Measurements from ENCODE around the gene ARHGAP22.
A peak's percentile ranks its signal among the peaks of the same experiment; 100 is the strongest.

Gene ARHGAP22

DNA sequence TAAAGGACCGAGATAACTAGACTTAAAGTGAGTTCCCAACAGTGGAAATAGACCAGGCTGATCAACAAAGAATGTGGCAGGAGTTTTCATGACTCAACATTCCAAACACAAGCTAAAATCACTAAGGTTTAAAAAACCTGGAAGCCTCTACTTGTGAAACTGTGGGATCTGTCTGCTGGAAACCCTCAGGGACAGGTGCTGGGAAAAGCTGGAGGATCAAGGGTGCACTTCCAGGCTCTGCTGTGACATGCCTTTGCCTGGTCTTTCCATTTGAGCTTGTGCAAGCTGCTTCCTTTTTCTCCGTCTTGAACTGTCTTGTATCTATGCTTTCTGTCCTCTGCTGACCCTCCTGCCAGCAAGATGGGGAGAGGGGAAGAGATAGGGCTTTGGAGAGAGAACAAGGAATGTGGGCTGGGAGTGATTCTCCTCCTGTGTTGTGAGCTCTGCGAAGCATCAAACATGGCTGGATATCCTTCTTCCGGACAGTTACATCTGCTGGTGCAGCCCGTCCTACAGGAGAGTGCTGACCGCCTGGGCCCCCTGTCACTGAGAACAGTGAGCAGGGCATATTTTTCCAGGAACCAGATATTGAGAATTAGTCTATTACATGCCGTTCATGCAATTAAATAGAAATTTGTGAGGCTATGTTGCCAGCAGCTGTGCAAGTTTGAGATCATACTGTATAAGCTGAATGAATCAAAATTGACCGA, 25.5 kb downstream of the ARHGAP22 start:
- DNase-seq: peak; percentile 54

DNA sequence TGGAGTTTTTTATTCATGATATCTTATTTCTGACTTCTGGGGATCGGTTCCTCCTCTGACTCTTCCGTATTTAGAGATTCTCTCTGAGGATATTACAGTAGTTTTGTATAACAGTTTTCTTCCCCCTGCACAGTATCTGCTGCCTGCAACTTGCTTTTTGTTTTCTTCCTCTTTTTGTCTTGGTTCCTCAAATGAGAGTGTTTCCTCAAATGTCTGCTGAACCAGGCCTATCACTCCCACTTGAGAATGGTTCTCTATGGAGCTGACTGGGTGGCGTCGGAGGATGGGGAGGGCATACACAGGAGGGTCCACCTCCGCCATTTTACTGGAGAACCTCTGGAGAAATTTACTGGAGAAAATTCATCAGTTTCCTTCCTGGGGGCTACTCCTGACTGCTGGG, 27.7 kb downstream of the ARHGAP22 start:
- DNase-seq: no peak

DNA sequence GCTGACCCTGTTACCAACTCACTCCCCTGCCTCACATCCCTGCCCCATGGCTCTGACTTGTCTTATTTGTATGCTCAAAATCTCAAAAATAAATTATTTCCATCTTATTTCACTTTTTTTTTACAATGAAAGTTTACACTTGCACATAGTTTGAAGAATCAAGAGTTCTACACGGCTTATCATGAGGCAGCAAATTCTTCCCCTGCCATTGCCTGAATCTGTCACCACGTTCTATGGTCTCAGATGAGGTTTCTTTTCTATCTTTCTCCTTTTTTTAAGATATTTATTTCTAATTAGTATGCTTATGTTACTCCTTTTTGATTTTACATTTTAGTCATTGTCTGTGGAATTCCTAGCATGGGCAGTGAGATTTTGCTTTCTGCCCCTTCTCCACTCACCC, 28.4 kb downstream of the ARHGAP22 start:
- no peak for DNase-seq

DNA sequence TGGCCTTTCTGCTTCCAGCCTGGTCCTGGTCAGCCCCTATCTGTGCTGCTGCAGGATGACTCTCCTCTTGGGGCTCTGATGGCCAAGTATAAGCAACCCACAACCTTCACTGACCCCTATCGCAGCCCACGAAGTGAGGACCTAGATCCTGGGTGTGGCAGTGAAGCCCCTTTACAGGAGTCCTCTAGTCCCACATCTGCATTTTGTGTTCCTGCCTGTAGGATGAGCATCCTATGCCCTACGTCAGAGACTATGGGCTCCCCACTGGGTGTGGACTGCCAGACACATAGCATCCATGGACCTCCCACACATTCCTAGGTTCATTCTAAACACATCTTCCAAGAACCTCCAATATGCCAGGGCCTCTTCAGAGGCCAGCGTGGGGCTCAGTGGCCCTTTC, 29.0 kb downstream of the ARHGAP22 start:
- no peak for DNase-seq

DNA sequence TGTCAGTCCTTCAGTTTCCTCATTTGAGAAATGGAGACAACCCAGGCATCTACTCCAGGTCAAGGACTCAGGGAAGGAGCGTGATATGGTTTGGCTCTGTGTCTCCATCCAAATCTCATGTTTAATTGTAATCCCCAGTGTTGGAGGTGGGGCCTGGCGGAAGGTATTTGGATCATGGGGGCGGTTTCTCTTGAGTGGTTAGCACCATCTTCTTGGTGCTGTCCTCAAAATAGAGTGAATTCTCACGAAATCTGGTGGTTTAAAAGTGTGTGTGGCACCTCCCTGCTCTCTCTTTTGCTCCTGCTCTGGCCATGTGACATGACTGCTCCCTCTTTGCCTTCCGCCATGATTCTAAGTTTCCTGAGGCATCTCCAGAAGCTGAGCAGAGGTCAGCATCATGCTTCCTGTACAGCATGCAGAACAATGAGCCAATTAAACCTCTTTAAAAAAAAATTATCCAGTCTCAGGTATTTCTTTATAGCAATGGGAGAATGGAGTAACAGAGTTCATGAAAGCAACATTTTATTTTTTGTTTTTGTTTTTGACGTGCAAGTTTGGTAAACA, 30.0 kb downstream of the ARHGAP22 start:
- DNase-seq: no peak

DNA sequence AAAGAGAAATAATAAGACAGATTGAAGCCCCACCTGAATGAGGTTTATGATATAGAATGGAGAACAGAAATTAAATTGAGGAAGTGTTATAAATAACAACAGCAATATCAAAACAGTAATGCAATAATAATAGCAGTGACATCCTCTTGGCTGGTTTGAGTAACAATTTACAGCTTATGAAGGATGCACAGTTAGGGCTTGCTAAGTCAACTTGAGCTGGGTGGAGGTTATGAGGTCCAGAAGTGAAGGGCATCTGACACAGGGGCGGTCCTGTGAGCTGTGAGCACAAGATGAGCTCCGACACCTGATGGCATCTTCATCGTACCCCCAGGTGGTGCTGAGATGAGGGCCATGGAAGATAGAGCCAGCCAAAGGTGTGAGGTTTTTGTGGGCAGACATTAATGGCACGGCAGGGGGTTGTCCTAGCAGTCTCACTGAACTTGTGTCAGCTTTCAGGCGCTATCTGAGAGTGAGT, 30.5 kb downstream of the ARHGAP22 start:
- no peak for DNase-seq

DNA sequence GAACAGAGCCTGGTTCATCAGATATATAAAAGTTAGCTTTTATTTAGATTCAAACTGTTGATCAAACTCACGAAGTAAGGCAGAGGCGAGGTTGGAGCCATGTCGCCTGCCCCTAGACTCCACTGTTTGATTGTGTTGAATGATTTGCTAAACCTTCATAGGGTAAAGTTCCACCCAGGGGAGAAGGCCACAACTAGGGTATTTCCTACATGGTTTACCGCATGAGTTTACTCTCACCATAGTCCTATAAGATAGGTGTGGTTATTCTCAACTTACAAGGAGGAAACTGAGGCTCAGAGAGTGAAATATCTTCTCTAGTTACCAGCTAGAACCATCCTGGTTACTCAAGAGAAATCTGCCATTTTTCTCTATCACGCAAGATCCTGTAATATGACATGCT, 31.8 kb downstream of the ARHGAP22 start:
- no peak for DNase-seq

DNA sequence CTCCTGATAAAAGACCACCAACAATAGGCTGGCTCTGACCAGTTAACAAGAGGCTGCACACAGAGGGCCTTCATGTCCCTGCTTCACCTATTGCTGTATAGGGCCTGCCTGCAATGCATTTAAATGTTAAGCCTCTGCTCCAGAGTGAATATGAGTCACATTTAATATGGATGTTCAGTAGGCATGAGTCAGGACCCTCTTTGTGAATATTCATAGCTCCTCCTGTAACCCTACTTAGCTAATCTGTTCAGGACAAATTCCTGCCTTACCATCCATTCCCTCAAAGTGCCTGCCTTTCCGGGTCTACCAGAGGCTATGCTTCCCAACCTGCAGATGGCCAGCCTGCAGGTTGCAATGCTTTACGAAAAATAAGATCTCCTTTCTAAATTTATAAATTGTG, 32.5 kb downstream of the ARHGAP22 start:
- peak; percentile 77 for DNase-seq

DNA sequence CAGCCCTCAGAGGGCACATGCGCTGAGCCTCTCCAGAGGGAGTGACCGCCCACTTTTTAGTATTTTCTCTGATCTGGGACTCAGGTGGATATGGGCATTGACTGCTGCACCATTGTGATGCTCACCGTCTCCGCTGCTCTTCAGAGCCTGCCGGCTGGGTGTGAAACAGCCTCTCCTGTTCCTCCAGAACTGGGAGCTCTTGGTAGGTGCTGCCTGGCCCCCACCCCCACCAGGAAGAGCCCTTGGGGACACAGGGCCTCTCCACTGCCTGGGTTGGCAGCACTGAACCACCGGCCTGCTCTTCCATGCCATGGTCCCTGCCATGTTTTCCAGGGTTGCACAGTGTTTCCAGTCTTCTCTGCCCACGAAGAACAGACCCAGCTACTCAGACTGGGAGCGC, 36.3 kb downstream of the ARHGAP22 start:
- no peak for DNase-seq

DNA sequence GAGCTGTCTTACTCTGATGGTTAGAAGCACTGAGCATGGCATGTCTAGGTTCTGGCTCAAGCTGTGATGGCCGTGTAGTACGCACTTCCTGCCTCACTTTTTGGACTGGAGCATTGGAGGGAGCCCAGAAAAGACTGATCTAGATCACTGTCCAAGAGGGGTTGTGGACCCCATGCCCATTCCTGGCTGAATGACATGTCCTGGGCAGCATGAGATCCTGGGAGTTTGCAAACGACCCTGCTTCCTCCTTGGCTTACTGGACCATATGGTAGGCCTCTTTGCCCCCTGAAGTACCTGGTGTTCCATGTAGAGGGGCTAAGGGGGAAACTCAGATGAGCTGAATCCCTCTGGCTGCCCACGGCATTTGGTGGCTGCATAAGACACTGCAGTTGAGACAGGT, 36.7 kb downstream of the ARHGAP22 start:
- DNase-seq: no peak

DNA sequence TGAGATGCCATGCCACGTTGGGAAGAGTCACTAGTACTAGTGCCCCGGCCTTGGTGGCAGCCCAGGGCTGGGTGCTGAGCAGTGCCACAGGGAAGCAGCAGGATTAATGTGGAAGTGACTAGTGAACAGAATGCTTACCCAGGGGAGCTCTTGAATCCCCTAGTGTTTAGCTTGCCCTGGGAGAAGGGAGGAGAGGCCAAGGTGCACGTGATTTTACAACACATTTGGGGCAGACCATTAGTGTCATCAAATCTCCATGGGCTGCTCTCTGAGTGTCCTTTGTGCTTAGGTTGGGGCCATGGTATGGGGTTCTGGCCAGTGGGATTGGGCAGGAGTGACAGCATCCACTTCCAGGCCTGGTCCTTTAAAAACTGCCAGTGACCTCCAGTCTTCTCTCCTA, 37.5 kb downstream of the ARHGAP22 start:
- DNase-seq: no peak

DNA sequence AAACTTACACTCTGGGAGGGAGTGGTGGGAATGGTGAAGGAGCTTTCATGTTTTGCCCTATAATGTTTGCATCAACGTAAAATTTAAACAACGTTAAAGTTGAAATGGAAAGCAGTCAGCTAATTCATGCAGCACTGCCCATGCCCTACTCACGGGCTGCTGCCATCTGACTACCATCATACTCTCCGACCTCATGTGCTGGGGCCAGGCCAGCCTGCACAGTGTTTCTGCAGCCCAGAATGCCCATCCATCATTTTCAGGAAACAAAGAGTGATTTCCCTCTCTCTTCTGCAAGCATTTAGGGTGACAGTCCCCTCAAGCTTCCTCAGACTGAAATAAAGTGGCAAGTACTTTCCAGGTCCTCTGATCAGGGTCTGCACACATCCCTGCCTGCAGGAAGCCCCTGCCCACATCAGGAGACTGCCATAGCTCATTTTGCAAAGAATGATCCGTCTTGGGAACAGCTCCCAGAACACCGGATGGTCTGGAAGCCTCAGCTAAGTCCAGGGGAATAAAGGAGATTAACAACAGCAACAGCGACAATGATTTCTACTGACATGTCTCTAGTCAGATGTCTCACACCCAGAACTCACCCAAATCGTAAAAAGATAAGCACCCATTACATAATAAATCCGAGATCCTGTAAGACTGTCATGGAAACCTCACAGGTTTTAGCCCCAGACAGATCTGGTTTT, 40.3 kb downstream of the ARHGAP22 start:
- DNase-seq: no peak

DNA sequence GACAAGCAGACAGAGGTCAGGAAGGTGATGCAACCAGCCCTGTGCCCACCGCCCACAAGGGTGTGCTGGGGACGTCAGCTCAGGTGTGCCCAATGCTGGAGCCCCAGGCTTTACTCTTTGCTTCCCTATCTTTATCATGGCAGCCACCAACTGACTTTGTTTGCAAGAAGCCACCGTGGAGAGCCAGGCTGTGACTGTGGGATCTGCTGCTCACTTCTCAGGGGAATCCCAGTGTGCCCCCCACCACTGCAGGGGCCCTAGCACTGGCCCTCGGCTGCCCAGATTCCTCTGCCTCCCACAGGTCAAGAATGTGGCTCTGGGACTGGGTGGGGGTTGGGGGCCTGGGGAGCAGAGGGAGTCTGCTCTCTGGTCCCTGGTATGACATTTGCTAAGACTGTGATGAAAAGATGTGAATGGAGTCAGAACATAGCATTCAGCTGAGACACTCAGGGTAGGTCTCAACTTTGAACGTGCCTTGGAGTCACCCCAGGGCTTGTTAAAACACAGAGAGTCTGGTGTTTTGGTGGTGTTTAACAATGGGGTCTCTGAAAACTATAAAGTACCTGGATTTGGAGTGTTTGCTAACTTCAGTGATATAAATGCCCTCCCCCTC, 47.3 kb downstream of the ARHGAP22 start:
- no peak for DNase-seq

DNA sequence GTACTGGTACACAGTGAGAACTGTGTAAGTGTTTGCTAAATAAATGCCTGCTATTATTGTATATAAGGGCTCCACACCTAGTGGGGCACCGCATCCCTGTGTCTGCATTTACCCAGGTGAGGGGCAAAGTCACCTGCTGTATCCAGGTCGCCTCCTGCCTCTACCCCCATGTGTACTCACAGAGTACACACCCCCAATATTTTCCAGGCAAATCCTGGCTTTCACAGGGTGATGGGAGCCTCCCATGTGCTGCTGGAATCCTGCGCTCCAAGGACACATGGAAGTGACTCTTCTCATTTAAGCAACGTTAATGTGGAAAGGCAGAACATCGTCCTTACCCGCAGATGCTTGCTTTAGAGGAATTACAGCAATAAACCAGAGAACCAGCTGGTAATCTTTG, 48.2 kb downstream of the ARHGAP22 start:
- no peak for DNase-seq

DNA sequence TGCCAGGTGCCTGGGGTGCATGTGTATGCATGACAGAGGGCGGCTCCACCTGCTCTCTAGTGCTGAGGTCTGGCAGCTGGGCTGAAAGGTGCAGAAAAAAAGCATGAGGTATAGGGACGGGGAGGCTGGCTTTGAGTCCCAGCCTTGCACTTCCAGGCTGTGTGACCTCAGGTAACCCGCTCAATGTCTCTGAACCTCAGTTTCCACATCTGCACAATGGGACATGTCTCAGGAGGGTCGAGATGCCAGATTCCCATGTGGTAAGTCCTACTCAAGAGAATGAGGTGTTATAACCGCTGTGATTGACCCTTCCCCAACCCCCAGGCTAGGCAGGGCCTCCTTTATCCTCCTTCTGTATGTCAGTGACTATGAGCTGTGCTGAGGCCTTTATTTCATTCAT, 48.8 kb downstream of the ARHGAP22 start:
- no peak for DNase-seq

DNA sequence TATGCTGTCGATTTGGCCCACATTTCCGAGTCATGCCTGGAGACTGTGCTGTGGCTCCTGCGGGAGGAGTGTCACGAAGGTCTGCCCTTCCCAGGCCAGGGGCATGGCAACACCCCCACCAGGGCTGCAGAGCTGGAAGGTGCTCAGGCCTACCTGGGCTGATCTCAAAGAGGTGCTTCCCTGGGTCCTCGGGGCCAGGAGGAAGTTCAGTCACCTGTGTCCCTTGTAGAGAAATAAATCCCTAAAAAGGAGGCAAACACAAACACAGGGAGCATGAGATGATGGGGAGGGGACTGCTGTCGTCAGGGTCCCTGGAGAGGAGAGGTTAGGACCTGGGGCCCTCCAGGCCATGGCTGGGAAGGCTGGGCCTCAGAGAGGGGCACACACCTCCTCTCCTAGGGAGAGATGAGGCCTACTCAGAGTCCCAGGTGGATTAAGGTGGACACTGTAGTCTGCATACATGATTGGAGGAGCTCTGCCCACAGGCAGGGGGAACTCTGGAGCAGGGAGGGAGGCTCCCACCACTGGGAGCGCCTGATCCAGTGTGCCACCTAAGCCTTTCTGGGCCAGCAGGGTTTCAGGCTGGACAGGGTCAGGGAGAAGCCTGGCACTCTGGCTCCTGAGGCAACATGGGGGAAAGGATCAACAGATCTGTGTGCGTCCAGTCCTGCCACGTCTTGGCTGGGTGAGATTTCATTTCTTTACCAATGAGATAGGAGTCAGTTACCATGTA, 49.4 kb downstream of the ARHGAP22 start:
- no peak for DNase-seq

DNA sequence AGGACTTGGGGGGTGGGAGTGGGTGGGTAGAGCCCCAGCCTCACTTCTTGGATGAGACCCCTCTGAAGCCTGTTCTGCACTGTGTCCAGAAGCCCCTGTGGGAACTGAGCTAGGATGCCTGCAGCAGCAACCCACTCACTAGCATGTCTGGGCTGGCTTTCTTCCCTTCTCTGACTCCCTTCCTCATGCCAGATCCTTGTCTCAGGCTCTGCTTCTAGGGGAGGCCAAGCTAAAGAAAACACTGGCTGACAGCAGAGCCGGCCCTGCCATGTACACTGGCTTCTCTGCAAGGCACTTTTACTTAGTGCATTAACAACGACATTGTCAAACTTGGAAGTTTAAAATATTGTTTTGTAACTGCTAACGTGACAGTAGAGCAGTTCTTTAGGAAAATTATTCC, 50.2 kb downstream of the ARHGAP22 start:
- DNase-seq: no peak

DNA sequence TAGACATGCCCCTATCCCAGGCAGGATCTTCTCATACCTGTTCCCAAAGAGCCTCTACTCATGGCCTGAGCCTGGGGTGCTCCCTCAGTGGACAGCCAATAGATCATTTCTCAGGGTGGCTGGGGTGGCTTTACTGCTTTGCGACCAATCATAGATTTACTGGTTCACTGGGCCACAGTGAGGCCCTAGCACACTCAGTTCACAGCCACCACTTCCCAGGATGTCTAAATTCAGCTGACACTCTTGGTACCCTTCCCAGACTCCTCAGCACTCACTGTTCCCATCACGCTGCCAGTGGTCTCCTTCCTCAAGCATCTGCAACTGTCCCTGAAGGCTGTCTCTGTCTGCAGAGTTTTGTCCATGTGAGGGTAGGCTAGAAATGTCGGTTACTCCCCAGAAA, 50.6 kb downstream of the ARHGAP22 start:
- no peak for DNase-seq

DNA sequence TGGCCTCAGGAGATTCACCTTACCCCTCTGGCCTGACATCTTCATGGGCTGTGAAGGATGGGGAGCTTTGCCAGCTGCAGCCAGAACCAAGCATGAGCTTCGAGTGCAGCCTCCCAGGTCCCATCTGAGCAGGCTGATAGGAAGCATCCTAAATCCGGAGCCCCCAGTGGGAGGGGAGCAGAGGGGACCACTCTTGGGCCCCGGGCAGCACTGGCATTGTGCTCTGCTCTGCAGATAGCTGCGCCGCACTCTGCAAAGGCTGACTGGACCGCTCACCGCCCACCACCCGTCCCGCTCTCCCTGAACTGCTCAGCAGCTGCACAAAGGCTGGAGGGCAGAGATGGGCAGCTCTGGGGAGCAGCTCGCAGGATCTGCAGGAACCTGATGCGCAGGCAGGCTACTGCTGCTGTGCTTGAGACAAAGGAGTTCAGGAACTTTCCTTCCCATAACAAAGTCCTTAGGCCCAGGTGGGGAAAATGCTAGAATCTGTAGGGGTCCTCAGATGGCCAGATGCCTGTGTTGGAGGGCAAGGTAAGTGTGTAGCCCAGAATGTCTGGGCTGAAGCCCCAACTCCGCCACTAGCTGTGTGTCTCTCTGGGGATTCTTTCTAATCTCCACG, 51.8 kb downstream of the ARHGAP22 start:
- no peak for DNase-seq

DNA sequence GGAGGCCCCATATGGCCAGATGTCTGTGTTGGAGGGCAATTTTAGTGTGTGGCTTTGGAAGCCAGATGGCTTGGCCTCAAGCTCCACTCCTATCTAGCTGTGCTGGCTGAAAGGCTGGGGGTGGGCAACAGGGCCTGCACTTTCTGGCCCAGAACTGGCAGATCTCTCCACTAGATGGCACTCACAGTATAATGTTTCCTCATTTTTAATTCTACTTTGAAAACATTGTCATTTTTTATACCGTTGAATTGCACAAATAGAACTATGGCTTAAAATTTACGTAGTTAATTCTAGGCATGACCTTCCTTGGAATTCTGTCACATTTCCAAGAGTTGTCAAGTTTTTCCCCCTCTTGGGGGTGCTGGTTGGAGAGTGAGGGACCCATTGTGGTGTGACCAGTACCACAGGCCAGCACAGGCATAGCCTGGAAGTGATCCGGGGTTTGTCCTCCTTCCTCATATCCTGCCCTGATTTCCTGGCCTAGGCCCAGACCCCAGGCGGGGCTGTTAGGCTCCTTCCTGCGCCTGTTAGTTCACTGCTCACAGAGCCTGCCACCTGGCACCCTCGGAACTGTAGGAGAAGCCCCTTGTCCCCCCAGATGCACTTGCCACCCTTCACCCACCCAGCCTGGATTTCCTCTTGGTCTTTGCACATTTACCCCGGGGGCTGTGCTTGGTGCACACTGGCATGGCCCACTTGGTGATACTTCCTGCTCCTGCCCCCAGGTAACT, 52.8 kb downstream of the ARHGAP22 start:
- DNase-seq: peak; percentile 54

DNA sequence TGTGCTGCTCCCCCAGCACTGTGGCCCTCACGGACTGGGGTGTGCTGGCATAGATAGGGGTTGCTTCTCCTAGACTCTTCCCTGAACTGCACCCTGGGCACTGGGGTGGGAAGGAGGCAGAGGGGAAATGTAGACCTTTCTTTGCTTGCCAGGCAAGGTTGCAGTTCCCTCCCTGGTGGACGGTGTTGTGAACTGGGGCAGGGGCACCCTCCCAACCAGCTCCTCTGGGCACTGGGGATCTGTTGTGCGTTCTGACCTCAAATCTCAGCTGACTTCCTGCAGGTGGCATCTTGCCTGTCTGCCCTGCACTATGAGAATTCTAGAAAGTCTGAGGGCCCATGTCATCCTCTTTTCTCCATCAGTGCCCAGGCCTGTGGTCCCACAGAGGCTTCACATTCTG, 53.9 kb downstream of the ARHGAP22 start:
- no peak for DNase-seq

DNA sequence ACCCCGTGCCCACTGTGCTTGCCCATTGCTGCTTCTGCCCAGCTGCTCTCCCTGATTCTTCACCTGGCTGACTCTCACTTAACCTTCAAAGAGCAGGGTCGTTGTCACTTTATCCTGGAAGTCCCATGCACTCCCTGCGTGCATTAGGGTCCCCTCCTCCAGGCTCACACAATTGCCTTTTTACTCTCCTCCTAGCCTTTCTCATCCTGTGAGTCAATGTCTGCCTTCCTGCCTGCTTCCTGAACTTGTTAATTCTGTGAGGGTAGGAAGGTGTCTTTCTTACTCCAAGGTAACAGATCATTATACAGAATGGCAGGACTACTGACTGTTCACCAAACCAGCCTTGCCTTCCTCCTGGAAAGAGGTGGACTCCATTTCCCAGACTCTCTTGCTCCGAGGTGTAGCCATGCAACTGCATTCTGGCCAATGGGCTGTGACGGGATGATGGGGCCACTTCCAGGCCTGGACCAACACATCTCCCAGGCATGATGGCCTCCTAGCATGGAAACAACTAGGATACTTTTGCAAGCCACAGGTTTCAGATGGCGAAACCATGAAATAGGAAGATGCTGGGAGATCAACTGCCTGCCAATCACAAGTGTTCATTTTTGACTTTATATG, 54.7 kb downstream of the ARHGAP22 start:
- DNase-seq: no peak

All from fibroblast of skin of right biceps (primary cell).